NCI-H1105 treated with DMSO at 0.1 percent for 48 hours (cell line): Measurements from ENCODE around the gene OR13F1.
"Not testable (repeated sequence)": the region's sequence is repeated elsewhere in the genome, so short reads cannot be mapped to it uniquely, and the experiment has no call there.

ENCODE experiments used
- DNase-seq: peaks from one replicate; lab custom pipeline; 2025; lab: John Stamatoyannopoulos, UW

OR13F1 gene, protein sequence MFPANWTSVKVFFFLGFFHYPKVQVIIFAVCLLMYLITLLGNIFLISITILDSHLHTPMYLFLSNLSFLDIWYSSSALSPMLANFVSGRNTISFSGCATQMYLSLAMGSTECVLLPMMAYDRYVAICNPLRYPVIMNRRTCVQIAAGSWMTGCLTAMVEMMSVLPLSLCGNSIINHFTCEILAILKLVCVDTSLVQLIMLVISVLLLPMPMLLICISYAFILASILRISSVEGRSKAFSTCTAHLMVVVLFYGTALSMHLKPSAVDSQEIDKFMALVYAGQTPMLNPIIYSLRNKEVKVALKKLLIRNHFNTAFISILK

DNA sequence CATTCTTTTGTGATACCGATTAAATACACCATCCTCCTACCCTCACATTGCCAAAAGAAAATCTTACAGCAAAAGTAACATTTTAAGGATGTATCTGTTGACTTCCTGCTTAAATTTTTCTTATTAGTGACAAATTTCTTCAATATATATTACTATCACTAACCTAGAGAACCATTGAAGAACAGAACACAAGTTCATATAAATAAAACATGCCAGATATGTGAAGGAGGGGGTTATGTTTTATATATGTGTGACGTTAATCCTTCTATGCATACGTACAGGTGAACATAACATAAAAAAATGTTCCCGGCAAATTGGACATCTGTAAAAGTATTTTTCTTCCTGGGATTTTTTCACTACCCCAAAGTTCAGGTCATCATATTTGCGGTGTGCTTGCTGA lies at the start of gene OR13F1:
TSS of gene OR13F1 (plus strand) at position 301 of the 400 bp plus-strand sequence. CDS start at position 301, 0 bp downstream.
- no peak for DNase-seq

- no peak for DNase-seq
Measured at GRCh38 chr9:104456831-104457230, 47.2 kb upstream of the OR13F1 start.

- DNase-seq, result no peak
Measured at GRCh38 chr9:104463864-104464263, 40.2 kb upstream of the OR13F1 start.

DNA sequence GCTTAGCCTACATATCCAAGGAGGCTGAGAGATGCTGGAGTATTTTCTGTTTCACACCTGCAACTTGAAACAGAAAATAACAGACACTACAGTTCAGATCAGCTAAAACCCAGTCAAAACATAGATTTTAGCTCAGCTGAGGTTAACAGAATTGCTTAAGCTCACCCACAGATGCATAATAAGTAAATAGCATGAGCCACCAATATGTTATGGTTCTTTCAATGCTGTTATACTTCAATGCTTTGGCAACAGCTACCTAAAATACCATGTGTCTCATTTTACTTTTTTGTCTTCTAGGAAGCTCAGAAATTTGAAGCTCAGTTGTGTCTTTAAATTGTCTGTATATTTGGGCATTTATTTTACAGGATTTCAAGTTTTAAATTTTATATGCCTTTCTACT lies 35.8 kb upstream of the OR13F1 start:
- DNase-seq, result no peak

- DNase-seq, result no peak
Measured at GRCh38 chr9:104482921-104483570, 21.0 kb upstream of the OR13F1 start.

GRCh38 chr9:104485014-104485413 lies 19.0 kb upstream of the OR13F1 start:
- DNase-seq, result no peak

- peak; percentile 24 for DNase-seq
Measured at GRCh38 chr9:104494808-104495207, 9.3 kb upstream of the OR13F1 start.

GRCh38 chr9:104503440-104503839 lies 623 bp upstream of the OR13F1 start:
- DNase-seq, result no peak

- DNase-seq, result no peak
Measured at GRCh38 chr9:104506565-104506964, 2.5 kb downstream of the OR13F1 start.

DNA sequence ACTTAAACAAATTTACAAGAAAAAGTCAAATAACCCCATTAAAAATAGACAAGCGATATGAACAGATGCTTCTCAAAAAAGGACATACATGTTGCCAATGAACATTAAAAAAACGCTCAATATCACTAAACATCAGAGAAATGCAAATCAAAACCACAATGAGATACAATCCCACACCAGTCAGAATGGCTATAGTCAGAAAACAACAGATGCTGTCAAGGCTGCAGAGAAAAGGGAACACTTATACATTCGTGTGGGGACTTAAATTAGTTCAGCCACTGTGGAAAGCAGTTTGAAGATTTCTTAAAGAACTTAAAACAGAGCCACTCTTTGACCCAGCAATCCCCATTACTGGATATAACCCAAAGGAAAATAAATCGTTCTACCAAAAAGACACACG lies 10.8 kb downstream of the OR13F1 start:
- DNase-seq, result no peak

DNA sequence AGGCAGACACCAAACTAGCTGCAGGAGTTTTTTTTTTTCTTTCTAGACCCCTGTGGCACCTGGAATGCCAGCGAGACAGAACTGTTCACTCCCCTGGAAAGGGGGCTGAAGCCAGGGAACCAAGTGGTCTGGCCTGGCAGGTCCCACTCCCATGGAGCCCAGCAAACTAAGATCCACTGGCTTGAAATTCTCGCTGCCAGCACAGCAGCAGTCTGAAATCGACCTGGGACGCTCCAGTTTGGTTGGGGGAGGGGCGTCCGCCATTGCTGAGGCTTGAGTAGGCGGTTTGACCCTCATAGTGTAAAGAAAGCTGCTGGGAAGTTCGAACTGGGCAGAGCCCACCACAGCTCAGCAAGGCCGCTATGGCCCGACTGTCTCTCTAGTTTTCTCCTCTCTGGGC lies 16.2 kb downstream of the OR13F1 start:
- DNase-seq, result not testable (repeated sequence)

GRCh38 chr9:104527109-104527508 lies 23.0 kb downstream of the OR13F1 start, which contains the start of gene OR13C4:
Gene OR13C4, minus strand, starts transcription at chr9:104527209. Its CDS starts 0 bp downstream, at chr9:104527209.
- no peak for DNase-seq

DNA sequence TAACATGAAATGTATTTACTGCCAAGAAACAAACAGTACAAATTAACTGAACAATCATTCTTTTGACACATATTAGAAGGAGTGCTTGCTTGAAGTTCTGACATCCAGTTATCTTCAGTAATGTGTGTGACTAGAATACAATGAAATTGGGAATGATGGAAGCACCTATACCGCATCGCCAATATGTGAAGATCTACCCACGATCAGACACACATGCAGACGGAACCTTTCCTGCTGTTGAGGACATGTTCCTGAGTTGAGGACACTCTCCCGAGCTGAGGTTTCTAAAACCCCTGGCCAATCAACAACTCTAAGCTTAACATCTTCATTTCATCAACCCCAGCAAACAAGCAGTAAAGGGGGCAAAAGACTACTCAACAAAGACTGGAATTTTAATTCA lies 32.7 kb downstream of the OR13F1 start, which contains the start of gene OR13C3:
TSS of gene OR13C3 (minus strand) at position 101 of the 400 bp plus-strand sequence. CDS start 133 bp downstream, outside the sequence.
- DNase-seq, result no peak

DNA sequence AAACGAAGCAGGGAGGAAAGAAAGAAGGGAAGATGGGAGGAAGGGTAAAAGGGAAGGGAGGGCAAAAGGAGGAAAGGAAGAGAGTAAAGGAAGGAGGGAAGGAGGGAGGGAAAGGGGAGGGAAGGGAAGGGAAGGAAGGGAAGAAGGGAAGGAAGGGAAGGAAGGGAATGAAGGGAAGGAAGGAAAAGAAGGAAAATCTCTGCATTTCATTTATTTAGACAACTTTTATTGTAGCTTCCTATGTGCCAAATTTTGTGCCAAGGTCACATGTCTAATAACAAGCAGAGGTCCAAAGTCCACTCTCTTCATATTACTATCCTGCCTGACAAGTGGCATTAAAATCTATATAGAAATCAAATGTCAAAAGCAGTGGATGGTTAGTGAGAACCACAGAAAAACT lies 35.2 kb downstream of the OR13F1 start:
- DNase-seq, result no peak

GRCh38 chr9:104544644-104545043 lies 40.6 kb downstream of the OR13F1 start:
- DNase-seq, result no peak

DNA sequence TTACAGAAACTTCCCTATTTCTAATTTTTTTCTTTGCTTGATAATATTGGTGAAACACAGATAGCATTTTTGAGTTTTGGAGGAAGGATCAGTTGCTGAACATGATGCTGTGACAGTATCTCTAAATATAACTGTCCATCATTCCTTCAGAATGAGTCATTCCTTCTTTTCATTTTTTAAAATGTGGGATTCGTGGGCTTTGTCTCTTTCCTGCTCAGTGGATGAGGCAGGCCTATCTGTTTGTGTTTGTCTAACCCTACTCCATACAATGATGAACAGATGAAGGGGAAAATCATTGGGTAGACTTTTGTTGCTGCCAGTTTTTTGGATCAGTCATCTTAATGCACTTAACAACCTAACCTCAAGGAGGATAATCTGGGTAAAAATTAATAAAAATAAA lies 49.2 kb downstream of the OR13F1 start:
- DNase-seq, result no peak
